Ishikawa (cell line): Measurements from ENCODE around the gene OR51B4.

ENCODE experiments used
- CEBPB ChIP-seq: IDR thresholded peaks from 2 replicates; pipeline ENCODE4 v1.6.1; 2012
- CREB1 ChIP-seq: IDR thresholded peaks from 2 replicates; pipeline ENCODE4 v1.6.1; 2012; ENCODE audit warnings: low read depth
- EGR1 ChIP-seq: IDR thresholded peaks from 2 replicates; pipeline ENCODE4 v1.6.1; 2012
- EP300 ChIP-seq: IDR thresholded peaks from 2 replicates; pipeline ENCODE4 v1.6.1; 2012; ENCODE audit warnings: borderline replicate concordance
- FOXM1 ChIP-seq: IDR thresholded peaks from 2 replicates; pipeline ENCODE4 v1.6.1; 2012; ENCODE audit warnings: low read depth, borderline replicate concordance
- MAX ChIP-seq: IDR thresholded peaks from 2 replicates; pipeline ENCODE4 v1.6.1; 2012
- NFIC ChIP-seq: IDR thresholded peaks from 2 replicates; pipeline ENCODE4 v1.6.1; 2012
- RAD21 ChIP-seq: IDR thresholded peaks from 2 replicates; pipeline ENCODE4 v1.6.1; 2012; ENCODE audit warnings: low read depth
- REST ChIP-seq: IDR thresholded peaks from 2 replicates; pipeline ENCODE4 v1.6.1; 2012; ENCODE audit warnings: low read depth, mild to moderate bottlenecking
- TAF1 ChIP-seq: IDR thresholded peaks from 2 replicates; pipeline ENCODE4 v1.6.1; 2012; ENCODE audit warnings: low read depth, mild to moderate bottlenecking
- TCF12 ChIP-seq: IDR thresholded peaks from 2 replicates; pipeline ENCODE4 v1.6.1; 2012; ENCODE audit warnings: low read depth
- TEAD4 ChIP-seq: IDR thresholded peaks from 2 replicates; pipeline ENCODE4 v1.6.1; 2012
- USF1 ChIP-seq: IDR thresholded peaks from 2 replicates; pipeline ENCODE4 v1.6.1; 2012
- YY1 ChIP-seq: IDR thresholded peaks from 2 replicates; pipeline ENCODE4 v1.6.1; 2012; ENCODE audit warnings: low read depth
- ZBTB7A ChIP-seq: IDR thresholded peaks from 2 replicates; pipeline ENCODE4 v1.6.1; 2012; ENCODE audit warnings: low read depth

OR51B4 gene

DNA sequence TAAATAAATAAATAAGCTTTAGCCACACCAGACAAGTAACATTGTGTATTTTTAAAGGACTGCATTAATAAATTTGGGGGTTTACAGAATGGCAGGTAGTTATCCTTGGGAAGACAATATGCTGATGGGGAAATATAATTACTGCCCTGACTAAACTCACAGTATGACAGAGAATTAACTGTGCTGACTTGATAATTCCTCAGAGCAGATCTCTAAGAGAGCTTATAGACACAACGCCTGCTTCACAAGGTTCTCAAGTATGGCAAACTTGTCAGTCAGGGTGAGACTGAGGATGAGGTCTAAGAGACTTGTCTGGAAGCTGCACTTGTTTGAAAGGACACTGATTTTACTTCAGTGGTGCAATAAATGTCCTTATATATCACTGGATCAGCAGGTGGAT is 3.3 kb downstream of the OR51B4 start:
- TF ChIP-seq CREB1 (no peak), NFIC (no peak), TCF12 (no peak), EGR1 (no peak), TAF1 (no peak), ZBTB7A (no peak), EP300 (no peak), YY1 (no peak), CEBPB (no peak), FOXM1 (no peak), MAX (no peak)

DNA sequence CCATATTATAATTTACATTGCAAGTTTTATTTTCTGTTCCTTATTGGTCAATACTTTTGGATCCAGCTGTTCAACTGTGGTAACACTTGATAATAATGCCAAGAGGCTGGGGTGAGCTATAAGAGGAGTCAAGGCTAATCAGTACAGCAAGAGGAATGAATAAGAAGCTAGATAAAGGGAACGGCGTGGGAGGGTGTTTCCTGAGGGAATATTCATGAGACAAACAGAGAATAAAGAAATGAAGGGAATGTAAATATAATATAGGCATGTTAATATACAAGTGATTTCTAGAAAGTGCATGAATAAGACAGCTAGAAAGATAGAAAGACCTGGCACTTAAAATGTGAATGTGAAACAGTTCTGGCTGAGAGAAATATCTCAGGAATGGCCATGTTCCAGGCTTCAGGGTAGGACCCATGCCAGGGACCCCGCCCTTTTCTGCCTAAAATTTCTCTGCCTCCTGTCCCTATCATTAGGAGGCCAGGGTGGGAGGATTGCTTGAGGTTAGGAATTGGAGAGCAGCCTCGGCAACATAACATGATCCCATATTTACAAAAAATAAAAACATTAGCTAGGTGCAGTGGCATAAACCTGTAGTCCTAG is 3.9 kb downstream of the OR51B4 start:
- no peak for TF ChIP-seq EP300

DNA sequence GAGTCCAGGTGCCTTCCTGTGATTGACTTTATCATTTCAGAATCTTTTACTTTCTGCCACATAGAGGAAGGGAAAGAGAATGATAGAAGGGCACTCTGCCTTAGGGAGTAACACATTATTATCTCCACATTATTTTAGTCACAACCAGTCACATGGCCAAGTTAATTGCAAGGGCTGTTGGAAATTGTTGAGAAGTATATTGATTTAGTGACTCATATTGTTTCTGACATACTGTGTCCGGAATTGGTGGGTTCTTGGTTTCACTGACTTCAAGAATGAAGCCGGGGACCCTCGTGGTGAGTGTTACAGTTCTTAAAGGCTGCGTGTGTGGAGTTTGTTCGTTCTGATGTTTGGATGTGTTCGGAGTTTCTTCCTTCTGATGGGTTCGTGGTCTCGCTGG is 8.7 kb downstream of the OR51B4 start:
- TF ChIP-seq YY1: no peak
- no peak for TF ChIP-seq USF1
- TF ChIP-seq EGR1: no peak
- no peak for TF ChIP-seq MAX
- TF ChIP-seq EP300: no peak
- no peak for TF ChIP-seq NFIC
- no peak for TF ChIP-seq RAD21
- no peak for TF ChIP-seq FOXM1
- no peak for TF ChIP-seq CEBPB
- TF ChIP-seq TAF1: no peak
- TF ChIP-seq ZBTB7A: no peak
- TF ChIP-seq TCF12: no peak
- TF ChIP-seq CREB1: no peak
- no peak for TF ChIP-seq REST
- no peak for TF ChIP-seq TEAD4

GRCh38 chr11:5291207-5291838 is 10.4 kb downstream of the OR51B4 start:
- TF ChIP-seq EGR1 (no peak), FOXM1 (no peak), YY1 (peak; percentile 55; the same call in 1 of the 2 replicates), RAD21 (peak; percentile 53), TEAD4 (no peak), CEBPB (no peak), TAF1 (no peak)

DNA sequence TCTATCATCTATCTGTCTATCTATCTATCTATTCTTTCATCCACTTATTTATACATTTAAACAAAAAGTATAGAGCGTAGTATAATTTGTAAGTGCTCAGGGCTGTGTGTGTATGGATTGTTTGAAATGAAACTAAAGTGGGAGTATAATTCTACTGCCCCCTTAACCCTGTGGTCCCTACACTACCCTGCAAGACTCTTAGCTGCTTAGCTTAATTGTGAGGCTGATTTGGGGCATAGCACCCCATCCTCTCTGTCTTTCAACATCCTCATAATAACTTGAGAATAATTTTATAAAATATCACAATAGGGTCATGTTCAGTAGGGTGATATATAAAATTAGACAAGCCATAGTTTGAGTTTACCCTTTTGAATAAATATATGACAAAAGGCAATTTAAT is 11.6 kb downstream of the OR51B4 start:
- TF ChIP-seq TCF12: no peak

GRCh38 chr11:5289696-5290095 is 12.1 kb downstream of the OR51B4 start:
- TF ChIP-seq REST (no peak), EP300 (no peak), RAD21 (no peak), EGR1 (no peak), MAX (no peak), TEAD4 (no peak), TAF1 (no peak)

GRCh38 chr11:5288906-5289550 is 12.7 kb downstream of the OR51B4 start:
- TF ChIP-seq REST: no peak
- no peak for TF ChIP-seq MAX
- TF ChIP-seq FOXM1: no peak
- TF ChIP-seq YY1: no peak
- no peak for TF ChIP-seq USF1
- TF ChIP-seq TAF1: no peak
